Head of caudate nucleus (tissue), 42 donors: ENCODE measurements around the gene HLF.

Experiments used
- DNase-seq, 42 donors: peaks; one replicate each; pipeline versions ENCODE4 v3.0.0 to v3.0.0-alpha.2; 2020 to 2021; ENCODE audit warnings: mixed read lengths in 7 of 42
- intact Hi-C: fragments of 100-400 bp; cut with DNase I; formaldehyde crosslinking; loops from one replicate; pipeline ENCODE4 v1.15.0; 2022

The HLF gene

DNA sequence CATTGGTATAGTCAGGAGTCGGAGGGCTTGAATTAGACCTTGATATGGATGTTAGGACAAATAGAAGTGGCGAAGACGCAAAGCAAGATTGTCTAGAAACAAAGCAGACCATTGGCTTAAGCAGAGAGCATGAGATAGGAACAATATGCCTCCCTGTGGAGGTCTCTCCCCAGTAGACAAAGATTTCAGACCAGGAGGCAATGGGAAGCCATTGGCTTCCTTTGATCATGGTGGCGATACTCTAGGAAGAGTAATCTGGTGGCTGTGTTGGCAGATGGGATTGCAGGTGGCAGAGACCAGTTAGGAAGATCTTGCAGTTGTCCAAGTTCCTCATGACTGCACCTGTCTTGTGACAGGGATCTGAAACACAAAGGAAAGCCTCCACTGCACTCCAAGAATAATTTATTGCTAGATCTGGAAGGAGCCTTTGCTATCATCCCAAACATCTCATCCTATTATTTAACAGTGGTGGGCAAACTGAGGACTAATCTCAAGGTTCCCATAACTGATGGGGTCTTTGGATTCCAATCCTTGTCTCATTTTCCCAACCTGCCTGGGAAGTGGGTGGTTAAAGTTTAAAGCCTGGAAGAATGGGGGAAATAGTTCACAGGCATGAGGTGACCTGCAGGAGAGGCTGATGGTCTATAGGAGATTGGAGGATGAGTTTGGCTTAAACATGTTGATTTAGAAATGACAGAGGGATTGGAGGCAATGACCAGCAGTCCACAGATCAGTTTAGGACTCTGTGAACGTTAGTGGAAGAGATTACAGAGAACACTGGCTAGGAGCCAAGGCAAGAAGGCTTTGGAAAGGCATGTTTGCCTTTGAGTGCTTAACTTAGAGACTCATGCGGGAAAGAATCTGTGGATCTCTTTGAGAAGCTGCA, 37.0 kb downstream of the HLF start:
- intact Hi-C loops: no loop called here
- DNase-seq: no peak

DNA sequence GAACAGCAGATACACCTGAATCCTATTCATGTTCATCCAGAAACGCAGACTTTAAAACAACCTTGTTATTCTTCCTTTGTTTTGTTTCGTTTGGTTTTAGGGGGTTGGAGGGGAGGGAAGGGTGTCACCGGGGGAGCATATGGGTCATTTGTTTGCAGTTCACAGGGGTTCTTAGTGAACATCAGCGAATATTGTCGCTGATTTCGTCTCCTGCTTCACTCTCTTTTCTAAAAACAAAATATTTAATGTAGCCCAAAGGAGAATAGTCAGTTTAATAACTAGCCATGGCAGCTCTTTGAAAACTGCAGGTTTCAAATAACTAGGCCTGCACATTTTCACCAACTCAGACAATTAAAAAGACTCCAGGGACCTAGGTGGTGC, 37.6 kb downstream of the HLF start:
- intact Hi-C loops: no loop called here
- no peak for DNase-seq

DNA sequence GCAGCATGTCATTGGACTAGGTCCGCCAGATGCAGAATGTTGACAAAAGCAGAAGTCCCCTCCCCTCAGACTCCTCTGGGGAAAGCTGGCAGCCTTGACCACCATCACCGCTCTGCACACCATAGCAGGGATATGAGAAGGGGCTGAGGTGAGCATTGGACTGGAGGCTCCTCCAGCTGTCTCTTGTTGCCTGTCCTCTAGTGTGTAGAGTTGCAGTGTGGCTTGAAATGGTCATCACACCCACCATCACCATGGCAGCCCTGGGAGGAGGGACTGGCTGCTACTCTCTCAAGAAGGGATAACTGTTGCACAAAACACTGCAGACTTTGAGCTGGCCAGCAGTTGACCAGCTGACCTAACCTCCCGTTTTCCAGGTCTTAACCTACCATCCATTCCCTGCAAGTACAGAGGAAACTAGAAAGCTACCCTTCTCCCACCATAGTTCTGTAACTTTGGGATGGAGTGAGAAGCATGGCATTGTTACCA, 38.3 kb downstream of the HLF start:
- no peak for DNase-seq
- intact Hi-C loops: no loop called here

DNA sequence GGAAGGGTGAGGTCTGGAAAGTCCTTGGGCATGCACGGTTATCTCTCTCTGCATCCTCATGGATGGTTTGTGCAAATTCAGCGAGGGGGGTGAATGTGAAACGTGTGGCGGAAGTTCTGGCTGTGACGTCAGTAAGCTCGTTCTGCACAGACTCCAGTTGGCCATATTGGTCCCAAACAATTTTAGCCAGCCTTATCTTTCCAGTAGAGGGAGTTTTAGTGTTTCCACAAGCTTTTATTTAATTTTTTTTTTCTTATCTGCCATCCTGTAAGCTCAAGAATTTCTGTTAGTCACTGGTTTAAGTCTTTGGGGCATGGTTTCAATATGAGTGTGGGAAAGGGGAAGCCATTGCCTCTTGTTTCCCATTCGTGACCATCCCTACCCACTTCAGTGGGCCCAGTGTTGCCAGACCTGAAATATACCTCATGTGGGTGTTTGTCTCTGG, 39.0 kb downstream of the HLF start:
- DNase-seq: no peak

DNA sequence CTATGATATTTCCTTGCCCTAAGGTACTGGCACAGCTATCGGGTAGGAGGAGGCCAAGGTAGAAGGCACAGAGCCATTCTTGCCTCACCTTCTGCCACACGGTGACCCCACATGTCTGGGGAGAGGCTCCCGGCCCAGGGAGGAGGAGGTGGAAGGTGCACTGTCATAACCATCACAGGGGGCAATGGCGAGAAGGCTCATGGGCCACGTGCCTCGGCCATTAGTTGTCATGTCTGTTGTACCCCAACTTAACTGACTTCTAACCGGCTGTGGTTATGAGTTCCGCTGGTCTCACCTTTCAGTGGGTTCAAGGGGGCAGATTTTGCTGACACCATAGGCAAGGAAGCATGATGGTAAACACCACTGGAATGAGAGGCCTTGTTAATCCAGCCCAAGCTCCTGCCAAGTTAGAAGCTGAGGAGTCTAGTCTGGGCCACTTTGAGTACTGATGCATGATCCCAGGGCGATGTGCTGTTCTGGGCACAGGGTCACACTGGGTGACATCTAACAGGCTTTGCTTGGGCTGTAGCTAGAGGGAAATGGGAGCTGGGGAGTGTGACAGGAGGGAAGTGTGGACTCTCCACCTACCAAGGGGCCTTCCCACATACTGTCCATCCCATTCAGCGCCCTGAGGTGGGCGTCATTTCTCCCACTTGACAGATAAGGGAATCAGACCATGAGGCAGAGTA, 39.6 kb downstream of the HLF start:
- intact Hi-C loops: no loop called here
- DNase-seq: no peak

More for the DNA sequence above, 39.0 kb downstream of the HLF start:
- intact Hi-C loops: no loop called here

DNA sequence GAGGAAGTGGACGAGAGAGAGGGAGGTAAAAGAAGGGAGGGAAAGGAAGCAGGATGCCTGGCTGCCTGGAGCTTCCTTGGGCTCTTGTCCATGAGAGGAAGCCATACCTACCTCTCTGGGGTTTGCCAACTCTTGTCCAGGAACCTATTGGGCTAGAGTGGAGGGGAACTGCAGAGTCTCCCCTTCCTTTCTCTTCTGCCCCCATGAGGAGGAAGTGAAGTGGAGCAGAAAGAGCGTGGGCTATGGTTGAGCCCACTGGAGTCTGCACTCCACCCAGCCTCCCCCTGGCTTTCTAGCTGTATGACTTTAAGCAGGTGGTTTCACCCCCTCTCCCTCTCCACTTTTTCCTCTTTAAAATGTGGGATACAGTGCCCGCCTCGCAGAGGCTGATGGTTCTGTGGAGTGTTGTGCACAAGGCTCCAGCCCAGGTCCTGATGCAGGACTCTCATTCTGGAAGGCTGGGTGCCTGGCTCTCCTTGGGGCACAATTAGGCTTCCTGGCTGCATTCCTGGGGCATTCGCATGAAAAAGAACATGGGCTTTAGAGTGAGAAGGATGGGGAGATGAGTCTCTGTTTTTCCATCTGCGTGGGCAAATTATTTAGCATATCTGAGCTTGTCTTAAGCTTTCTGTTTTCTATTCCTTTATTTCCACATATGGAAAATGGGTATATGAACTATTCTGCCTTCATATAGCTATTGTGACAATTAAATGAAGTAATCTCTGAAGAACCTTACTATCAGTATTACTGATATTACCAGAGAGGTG, 40.7 kb downstream of the HLF start:
- intact Hi-C loops: no loop called here
- DNase-seq: no peak

DNA sequence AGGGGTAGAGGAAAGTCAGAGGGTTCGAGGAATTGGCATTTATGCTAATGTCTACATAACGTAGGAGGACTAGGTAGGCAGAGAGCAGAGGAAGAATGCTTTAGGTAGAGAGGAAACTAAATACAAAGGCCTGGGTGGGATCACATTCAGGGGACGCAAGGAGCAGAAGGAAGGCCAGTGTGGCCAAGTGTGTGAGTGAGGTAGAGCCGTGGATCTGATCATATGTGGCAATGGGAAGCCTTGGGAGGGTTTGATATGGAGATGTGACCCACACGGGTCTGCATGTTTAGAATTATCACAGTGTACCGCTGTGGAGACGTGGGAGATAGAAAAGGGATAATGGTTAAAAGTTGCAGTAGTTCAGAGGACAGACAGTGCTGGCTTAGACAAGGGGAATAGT, 43.1 kb downstream of the HLF start:
- intact Hi-C loops: no loop called here
- no peak for DNase-seq

DNA sequence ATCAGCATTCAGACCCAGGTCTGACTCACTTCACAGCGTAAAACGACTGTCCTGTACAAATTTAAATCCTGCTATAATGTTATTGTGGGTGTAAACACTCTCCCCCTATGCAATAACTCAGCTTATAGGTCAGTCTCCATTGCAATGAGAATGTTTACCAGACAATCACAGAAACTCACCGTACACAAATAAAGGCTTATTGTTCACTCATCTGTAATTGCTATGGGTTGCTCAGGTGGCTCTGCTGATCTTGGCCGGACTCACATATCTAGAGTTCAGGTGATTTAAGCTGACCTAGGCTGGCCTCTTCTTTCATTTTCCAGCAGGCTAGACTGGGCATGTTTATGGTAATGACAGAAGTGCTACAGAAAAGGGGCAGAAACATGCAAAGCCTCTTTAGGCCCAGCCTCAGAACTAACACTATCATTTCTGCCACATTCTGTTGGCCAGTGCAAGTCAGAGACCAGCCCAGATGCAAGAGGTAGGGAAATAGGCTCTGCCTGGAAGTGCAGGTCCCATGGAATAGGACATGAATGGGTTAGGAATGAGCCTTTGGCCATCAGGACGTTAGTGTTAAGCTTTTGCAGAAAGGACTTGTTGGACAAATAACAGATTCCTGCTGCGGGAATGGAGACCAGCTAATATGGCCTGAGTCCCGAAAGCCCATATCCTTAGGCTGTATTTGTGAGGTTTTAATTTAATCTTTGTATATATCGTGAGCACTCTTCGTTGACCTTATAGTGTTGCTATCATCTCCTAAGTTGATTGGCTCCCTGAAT, 44.0 kb downstream of the HLF start:
- intact Hi-C loops: no loop called here

DNA sequence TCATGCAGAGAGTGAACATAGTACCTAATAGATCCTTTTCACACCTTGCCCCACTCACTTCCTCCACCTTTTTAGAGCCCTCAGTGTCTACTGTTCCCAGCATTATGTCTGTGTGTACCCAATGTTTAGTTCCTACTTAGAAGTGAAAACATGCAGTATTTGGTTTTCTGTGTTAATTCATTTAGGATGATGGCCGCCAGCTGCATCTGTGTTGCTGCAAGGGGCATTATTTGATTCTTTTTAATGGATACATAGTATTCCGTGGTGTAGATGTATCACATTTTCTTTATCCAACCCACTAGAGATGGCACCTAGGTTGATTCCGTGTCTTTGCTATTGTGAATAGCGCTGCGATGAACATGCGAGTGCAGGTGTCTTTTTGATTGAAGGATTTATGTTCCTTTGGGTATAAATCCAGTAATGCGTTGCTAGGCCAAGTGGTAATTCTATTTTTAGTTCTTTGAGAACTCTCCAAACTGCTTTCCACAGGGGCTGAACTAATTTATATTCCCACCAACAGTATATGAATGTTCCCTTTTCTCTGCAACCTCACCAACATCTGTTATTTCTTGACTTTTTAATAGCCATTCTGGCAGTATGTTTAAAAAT, 47.1 kb downstream of the HLF start:
- intact Hi-C loops: no loop called here
- DNase-seq: no peak

More for the DNA sequence above, 44.0 kb downstream of the HLF start:
- no peak for DNase-seq

DNA sequence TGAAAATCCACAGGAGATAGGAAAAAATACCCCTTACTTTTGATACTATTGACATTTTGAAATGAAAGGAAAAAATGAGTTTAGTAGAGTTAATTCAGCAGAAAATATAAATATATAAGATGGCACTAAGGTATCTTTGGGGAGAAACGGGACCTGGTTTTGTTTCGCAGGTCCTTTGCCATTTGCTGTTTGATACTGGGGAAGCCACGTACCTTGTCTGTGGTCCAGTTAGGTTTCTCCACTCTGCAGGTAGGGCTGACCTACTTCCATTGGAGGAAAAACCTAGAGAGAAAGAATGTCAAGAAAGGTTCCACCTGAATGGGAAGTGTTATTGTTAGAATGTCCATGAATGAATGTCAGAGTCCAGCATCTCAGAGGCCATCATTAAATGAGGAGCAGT, 48.1 kb downstream of the HLF start:
- no peak for DNase-seq
- intact Hi-C loops: no loop called here

DNA sequence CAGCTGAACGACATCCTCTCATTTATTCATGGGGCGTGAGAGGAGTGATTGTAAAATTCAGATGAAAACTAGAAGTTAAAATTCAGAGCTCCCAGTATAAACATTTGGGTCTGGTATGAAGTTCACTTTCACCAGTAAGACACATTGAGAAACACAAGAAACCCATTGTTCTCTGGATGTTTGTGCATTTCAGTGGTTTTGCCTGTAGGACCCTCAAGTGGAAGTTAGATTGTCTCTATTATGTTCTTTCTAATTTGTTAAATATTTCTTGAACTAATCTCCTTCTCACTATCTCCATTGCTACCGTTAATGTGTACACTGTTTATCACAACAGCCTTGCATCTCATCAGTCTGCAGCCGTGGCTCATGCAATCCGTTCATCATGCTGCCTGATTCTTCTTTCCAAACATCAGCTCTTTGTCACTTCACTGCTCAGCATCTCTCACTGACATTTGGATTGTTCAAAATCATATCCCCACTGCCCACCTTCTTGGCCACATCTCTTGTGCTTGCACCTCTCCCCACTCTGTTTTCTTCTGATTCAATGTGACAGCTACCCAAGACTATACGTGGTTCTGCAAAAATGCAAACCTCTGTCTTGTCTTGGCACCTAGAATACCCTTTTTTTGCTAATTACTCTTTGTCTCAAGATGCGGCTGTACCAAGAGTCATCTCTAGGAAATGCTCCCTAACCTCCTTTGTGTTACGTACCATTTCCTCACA, 49.5 kb downstream of the HLF start:
- intact Hi-C loops: no loop called here
- peak in 1 of 42 donors; percentile 31 for DNase-seq

DNA sequence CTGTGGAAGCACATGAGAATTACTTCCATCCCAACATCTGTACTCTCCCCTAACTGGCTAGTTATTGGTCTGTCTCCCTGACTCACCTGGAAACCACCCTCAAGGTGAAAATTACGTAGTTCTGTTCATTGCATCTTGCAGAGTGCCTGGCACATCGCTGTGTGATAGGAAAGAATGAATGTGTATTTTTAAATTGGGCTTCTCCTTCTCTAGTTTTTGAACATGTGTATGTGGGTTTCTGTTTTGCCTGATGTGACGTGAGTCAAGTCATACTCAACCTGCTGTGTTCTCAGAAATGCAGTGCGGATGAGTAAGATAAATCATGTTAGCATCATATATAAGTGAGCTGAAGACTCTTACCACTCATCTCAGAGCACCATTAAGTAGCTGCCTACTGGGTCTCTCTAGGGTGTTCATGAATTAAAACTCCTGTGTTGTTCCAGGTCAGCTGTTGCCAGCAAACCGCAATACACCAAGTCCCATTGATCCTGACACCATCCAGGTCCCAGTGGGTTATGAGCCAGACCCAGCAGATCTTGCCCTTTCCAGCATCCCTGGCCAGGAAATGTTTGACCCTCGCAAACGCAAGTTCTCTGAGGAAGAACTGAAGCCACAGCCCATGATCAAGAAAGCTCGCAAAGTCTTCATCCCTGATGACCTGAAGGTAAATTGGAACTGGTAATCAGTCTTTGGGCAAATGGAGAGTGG, 50.2 kb downstream of the HLF start:
- intact Hi-C loops: no loop called here
- DNase-seq: peak in 11 of 42 donors; percentile 10 to 53 (median 23)

DNA sequence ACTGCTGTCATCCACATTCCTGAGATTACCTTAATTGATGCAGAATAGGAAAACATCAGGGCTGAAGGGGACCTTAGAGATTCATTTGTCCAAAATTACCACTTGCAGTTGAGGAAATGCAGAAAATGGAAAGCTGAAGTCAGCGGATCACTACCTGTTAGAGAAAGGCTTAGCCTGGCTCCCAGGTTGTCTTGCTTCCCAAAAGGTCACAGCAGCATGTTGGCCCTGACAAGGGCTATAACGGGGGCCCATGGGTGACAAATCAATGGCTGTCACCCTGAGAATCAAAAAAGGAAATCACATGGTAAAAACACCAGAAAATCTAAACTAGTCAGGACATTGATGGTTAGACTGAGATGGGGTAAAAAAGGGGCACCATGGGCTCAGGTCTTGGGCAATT, 51.7 kb downstream of the HLF start:
- no peak for DNase-seq
- intact Hi-C loops: no loop called here

DNA sequence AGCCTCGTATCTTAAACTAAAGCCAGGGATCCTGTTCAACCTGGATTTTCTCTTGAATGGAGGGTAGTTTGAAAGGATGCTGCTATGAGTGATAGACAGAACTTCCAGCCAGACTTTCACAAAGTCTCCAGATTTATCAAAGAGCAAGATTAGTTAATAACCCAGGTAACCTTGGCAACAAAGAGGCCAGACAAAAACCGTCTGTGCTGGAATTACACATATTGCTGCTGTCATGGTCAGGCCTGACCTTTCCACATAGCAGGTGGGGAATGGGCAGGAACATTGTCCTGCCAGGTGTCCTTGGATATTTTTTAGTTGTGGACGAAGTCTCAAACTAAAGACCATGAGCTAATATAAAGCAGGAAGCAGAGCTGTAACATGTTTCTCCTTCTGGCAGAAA, 52.5 kb downstream of the HLF start:
- no peak for DNase-seq
- intact Hi-C loops: no loop called here

DNA sequence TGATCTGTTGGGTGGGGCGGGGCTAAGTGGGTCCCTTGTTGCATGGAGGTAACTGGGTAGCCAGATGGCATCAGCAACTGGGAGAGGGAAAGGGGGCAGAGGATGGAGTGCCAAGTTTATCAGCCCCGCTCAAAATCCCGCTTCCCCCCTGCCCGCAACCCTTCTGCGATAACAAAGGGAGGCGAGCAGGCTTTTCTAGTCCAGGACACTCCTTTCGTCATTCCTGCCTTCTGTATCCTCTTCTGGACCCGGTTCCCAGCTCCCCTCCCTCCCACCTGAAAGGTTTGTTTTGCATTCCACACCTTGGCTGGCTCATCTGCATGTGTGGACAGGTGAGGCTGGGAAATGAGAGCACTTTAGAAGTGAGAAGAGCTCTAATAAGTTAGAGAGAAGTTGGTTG, 53.3 kb downstream of the HLF start:
- DNase-seq: no peak
- intact Hi-C loops: no loop called here

DNA sequence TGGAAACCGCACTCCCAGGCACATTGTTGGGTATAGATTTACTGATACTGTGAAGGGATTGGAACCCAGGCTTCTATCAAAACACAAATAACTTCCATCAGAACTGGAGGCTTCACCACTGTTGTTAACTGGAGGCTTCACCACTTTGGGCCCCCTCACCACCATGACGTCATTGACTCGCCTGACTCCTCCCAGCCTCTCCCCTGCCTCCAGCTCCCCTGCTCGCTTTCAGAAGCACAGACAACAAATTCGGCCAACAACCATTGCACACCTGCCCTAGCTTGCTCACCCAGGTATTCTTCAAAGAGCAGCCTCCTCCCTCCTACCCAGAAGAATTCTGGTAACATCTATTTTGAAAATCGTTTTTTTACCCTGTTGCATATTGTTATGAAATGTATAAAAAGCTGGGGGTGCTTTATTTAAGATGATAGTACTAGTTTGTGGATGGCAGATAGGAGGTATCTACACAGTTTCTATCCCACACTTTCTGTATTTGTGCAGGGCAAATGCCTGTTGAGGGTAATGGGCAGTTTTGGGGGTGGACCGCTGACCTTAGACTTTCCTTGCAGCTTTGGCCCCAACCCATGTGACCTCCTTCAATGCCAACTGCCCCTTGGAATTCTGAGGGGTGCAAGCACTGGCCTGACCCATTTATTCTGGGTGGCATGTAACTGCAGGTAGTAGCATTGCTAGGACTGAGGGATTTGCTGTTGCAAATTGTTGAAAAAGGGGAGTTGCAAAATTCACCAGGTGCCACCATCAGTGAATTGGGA, 54.1 kb downstream of the HLF start:
- intact Hi-C loops: no loop called here
- no peak for DNase-seq
